GM04504 (cell line): ENCODE results near the gene ZC3H14.

Experiments
- DNase-seq: peaks from one replicate; pipeline ENCODE4 v3.0.0-alpha.2; 2012; ENCODE audit warnings: low read depth

ZC3H14 gene

GRCh38 chr14:88611878-88612277, 49.0 kb downstream of the ZC3H14 start:
- DNase-seq: no peak

GRCh38 chr14:88612981-88613380, 50.1 kb downstream of the ZC3H14 start:
- no peak for DNase-seq

- DNase-seq: peak; percentile 8
Measured at GRCh38 chr14:88613552-88614010, 50.7 kb downstream of the ZC3H14 start.

GRCh38 chr14:88614218-88614907, 51.5 kb downstream of the ZC3H14 start:
- DNase-seq: peak; percentile 19

- DNase-seq: no peak
Measured at GRCh38 chr14:88616697-88617096, 53.9 kb downstream of the ZC3H14 start.

- no peak for DNase-seq
Measured at GRCh38 chr14:88617479-88617878, 54.6 kb downstream of the ZC3H14 start.

- DNase-seq: no peak
Measured at GRCh38 chr14:88618476-88618875, 55.6 kb downstream of the ZC3H14 start.

- no peak for DNase-seq
Measured at GRCh38 chr14:88621100-88621499, 58.3 kb downstream of the ZC3H14 start.

- no peak for DNase-seq
Measured at GRCh38 chr14:88625671-88626070, 62.8 kb downstream of the ZC3H14 start.

- no peak for DNase-seq
Measured at GRCh38 chr14:88628033-88628432, 65.2 kb downstream of the ZC3H14 start.

- DNase-seq: no peak
Measured at GRCh38 chr14:88628462-88628861, 65.6 kb downstream of the ZC3H14 start.

- DNase-seq: no peak
Measured at GRCh38 chr14:88630565-88630964, 67.7 kb downstream of the ZC3H14 start.

- DNase-seq: no peak
Measured at GRCh38 chr14:88631091-88631490, 68.3 kb downstream of the ZC3H14 start.

GRCh38 chr14:88632512-88632911, 69.7 kb downstream of the ZC3H14 start:
- DNase-seq: no peak

GRCh38 chr14:88639221-88639620, 76.4 kb downstream of the ZC3H14 start:
- no peak for DNase-seq

- DNase-seq: no peak
Measured at GRCh38 chr14:88660056-88660455, 97.2 kb downstream of the ZC3H14 start.

GRCh38 chr14:88667555-88668273, 104.9 kb downstream of the ZC3H14 start:
- peak; percentile 38 for DNase-seq

GRCh38 chr14:88668448-88669116, 105.7 kb downstream of the ZC3H14 start:
- DNase-seq: no peak

GRCh38 chr14:88669346-88669745, 106.5 kb downstream of the ZC3H14 start:
- no peak for DNase-seq
